Stimulated activated CD8-positive, alpha-beta memory T cell treated with anti-CD3 and anti-CD28 coated beads, Interleukin-15, amount 100 ng/mL, for 1 hour (primary cell): ENCODE results near the gene TTC14.

Experiments
- DNase-seq: peaks from one replicate; pipeline ENCODE4 v3.0.0-alpha.2; 2020; ENCODE audit warnings: low read depth

Gene TTC14

DNA sequence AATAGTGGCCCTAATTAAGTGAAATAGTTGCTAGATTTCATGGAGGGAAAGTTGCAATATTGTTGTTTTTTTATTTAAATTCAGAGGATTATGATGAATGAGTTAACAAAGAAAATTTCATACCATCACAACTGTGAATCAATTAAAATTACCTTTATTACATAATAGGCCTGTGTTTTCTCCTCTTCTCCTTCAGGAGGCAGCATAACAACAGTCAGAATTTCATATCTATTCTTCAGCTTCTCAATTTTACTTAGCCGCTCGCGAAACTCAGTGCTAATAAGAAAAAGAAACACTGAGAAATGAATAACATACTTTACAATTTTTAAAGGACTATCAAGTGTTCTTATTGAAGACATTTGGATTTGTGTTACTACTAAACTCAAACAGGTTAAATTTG is 29.4 kb downstream of the TTC14 start:
- DNase-seq, result no peak

DNA sequence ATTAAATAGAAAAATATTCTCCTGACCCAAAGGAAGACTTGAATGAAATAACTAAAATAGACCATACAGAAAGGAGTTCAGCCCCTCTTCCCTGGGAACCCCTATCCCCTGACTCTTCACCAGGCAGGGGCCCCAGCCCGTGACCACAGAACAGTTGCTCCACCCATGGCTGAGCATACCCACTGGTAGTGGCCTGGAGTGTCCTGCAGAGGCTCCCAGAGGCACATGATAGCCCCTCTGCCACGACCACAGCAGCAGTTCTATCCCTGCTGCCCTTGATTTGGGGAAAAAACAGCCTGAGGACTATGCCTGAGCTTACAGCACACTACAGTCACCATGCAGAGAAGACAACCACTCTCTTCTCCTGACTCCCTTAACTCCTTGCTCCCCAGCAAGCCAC is 31.8 kb downstream of the TTC14 start:
- no peak for DNase-seq

DNA sequence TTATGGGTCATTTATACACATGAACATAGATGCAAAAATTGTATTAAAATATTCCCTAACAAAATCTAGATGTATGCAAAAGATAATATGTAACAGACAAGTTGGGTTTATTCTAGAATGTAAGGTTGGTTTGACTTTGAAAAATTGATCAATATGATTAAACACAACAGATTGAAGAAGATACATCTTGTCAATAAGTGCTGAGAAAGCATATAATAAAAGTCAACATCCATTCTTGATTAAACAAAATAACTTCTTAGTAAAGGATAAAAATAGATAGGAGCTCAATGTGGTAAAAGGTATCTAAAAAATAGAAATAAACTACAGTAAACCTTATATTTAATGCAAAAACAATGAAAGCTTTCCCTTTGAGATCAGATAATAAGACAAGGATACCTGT is 39.0 kb downstream of the TTC14 start:
- no peak for DNase-seq

DNA sequence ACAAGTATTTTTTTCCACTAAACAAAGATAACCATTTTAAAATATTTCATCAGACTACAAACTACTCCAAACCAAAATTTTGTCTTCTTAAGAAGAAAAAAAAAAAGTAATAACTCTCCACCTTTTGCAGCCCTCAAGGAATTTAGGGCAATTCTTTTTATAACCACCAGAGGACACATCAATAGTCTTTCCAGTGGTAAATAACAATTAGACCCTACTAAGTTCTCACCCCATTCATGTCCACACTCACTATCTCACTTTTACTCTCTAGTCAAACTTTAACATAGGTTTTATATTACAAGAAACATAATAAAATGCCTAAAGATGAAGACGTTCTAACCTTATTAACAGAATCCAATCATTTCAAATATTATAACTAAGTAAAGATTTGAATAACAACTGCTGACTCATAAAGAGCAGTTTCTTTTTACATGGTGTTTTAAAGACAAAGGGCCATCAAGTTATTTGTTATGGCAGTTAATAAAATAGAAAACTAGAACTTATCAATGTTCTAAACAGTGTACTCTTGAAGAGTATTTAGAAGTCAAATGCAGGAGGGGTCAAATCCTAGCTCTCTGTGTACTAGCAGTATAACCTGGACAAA is 44.3 kb downstream of the TTC14 start:
- no peak for DNase-seq

DNA sequence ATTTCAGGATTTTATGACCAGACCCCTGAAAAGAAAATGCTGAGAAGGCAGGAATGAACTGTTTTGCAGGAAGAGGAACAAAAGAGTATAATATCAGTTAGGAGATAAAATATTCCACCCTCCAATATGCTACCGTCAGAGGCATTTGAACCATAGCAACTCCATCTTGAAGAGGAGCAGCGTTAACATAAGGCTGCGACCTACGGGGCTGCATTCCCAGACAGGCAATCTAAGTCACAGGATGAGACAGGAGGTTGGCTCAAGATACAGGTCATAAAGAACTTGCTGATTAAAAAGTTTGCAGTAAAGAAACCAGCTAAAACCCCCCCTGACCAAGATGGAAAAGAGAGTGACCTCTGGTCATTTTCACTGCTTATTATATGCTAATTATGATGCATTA is 54.4 kb downstream of the TTC14 start:
- no peak for DNase-seq

DNA sequence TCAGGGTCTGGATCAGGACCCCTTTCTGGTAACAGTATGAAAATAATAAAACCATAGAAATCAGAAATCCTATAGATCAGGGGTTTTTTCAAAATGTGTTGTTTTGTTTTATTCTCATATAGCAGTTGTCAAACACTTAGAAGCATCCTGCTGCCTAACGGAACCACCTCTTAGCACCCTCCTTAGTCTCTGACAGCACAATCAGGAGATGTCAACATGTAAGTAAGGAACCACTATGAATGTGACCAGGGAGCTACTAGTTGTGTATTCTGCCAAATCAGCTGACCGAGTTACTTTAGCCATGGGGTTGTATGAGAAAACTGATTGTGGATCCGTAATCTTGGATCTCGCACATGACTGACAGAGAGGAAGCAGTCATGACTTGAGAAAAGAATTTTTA is 55.1 kb downstream of the TTC14 start:
- DNase-seq, result no peak
